Fibroblast of skin of right quadriceps (primary cell): ENCODE data around the gene DPP6.
"Not testable (repeated sequence)": the region's sequence is repeated elsewhere in the genome, so short reads cannot be mapped to it uniquely, and the experiment has no call there.

Source experiments
- DNase-seq: peaks from one replicate; pipeline ENCODE4 v3.0.0-alpha.2; 2013

Gene DPP6

DNA sequence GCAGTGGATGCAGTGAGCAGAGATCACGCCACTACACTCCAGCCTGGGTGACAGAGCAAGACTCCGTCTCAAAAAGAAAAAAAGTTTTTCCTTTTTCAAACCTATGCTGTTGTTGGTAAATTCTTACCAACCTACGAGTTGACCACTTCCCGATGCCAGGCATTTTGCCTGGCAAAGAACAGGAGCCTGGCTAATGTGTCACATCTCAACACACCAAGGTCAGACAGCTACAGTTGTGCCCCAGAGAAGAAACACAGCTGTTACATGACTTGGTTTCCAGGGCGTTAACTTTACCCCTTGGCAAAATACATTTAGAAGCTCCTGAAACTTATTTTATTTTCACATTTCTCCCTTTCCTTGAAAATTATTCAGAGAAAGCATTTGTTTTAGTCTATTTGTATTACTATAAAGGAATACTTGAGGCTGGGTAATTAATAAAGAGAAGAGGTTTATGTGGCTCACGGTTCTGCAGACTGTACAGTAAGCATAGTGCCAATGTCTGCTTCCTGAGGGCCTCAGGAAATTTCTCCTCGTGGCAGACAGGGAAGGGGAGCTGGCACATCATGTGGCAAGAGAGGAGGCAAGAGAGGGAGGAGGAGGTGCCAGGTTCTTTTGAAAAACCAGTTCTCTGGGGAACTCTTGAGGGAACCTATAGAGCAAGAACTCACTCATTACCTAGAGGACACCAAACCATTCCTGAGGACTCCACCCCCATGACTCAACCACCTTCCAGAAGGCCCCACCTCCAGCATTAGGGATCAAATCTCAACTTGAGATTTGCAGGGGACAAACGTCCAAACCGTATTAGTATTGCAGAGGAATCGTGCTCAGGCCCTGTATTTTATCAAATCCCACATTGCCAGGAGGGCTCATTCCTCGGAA, 867.4 kb downstream of the DPP6 start:
- DNase-seq = no peak

DNA sequence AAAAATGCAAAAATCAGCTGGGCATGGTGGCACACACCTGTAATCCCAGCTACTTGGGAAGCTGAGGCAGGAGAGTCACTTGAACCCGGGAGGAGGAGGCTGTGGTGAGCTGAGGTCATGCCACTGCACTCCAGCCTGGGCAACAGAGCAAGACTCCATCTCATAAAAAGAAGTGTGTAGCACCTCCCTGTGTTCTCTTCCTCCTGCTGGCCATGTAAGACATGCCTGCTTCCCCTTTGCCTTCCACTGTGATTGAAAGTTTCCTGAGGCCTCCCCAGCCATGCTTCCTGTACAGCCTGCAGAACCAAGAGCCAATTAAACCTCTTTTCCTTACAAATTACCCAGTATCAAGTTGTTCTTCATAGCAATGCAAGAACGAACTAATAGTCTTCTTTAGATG, 870.3 kb downstream of the DPP6 start:
- not testable (repeated sequence) for DNase-seq

DNA sequence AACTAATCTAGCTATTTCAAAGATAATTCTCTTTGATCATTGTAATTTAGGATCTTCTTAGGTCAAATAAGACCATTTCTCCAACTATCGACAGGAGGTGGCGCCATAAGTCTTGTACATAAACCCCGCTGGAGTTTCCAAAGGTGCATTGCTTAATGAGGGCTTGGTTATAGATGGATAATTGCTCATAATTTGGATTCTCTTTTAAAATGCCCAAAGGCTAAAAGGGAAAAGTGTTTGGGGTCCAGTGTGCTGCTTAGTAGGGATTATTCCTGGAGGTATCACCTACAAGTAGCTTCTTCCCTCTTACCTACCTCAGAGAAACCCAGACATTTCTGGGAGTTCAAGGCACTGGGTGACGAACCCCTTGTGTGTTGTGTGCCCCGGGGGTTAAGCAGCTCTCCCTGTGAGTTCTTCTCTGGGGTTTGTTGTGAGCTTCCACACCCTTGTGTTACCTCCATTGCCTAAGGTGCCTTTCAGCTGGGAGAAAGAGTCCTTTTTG, 875.5 kb downstream of the DPP6 start:
- peak; percentile 80 for DNase-seq

DNA sequence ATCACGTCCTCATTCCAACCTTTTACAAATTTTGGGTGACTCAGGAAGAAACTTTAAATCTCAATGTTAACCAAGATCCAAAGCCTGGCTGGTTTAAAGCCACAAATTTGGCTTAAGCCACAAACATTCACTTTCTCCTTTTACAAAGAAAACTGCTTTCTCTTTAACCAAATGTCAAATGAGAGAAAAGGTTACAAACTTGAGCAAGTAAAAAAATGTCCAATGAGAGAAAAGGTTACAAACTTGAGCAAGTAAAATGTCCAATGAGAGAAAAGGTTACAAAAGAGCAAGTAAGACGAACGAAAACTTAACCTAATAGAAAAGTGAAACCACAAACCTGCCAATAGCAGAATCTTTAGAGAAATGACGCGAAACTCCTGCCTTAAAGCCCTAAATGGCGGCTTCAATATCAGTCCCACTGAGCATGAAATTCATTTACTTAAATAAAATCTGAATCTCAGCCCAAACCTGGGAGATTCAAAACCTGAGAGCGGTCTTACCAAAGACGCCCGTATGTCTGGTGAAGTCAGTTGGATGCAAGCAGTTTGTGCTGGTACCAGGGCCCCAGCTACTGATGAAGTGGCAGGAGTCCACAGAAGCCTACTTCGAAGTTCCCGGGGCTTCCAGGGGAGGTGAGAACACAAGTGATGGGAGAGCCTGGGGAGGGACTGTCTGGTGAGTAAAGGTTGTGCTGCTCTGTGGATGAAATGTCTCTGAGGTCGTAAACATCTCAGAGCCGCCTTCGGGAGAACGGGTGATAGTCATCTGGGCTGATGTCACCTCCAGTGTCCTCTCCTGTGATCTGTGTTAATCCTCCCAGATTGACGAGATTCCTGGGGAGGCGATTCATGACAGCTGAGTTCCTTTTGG, 876.2 kb downstream of the DPP6 start:
- DNase-seq = peak; percentile 95

DNA sequence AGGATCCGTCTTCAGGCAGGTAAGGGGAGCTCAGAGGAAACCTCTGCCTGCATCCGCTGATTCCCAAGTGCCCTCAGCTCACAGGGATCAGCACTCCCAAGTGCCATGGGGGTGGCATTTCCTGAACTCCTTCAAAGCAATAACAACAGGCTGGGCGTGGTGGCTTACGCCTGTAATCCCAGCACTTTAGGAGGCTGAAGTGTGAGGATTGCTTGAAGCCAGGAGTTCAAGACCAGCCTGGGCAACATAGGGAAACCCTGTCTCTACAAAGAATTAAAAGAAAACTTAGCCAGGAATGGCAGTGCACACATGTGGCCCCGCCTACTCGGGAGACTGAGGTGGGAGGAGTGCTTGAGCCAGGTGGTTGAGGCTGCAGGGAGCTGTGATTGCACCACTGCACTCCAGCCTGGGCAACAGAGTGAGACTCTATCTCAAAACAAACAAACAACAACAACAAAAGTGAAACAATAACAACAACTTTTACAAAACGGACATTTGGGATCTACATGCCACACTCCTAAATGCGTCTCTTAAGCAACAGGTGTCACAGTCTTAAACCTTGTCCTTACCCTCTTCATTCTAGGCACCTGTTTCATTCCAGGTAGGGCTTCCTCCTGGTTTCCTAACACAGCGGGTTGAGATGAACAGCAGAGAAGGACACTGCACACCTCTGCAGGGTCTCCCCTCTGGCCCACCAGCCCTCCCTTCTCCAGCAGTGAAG, 877.0 kb downstream of the DPP6 start:
- no peak for DNase-seq

DNA sequence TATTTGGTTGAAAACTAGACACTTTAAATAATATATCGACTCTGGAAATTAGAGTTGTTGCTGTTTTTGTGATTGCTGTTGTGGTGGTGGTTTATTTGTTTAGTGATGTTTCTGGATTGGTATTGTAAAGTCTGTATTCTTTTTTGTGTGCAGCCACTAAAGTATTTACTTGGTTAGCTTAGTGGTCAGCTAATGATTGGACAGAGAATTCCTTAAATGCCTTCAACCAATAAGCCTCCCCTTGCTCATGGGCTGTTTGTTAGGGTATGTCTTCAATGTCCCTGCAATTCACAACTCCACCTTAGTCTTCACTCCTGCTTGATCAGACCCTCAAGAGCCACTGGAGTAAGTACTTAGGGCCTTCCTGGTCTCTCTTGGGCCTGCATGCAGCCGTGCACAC, 879.7 kb downstream of the DPP6 start:
- no peak for DNase-seq

DNA sequence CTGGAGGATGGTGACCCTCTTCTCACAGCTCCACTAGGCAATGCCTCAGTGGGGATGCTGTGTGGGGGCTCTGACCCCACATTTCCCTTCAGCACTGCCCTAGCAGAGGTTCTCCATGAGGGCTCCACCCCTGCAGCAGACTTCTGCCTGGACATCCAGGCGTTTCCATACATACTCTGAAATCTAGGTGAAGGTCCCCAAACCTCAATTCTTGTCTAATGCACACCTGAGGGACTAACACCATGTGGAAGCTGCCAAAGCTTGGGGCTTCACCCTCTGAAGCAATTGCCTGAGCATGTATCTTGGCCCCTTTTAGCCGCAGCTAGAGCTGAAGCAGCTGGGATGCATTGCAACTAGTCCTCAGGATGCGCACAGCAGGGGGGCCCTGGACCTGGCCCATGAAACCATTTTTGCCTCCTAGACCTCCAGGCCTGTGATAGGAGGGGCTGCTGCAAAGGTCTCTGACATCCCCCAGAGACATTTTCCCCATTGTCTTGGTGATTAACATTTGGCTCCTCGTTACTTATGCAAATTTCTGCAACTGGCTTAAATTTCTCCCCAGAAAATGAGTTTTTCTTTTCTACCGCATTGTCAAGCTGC, 882.3 kb downstream of the DPP6 start:
- DNase-seq = not testable (repeated sequence)

DNA sequence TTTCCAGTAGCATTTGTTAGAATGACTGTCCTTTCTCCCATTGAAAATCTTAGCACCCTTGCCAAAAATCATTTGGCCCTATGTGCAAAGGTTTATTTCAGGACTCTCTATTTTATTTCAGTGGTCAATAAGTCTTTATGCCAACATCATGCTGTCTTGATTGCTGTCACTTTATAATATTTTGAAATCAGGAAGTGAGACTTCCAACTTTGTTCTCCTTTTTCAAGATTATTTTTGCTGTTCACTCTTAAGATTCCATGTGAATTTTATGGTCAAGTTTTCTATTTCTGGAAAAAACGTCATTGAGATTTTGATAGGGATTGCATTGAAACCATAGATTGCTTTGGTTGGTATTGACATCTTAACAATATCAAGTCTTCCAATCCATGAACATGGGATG, 885.6 kb downstream of the DPP6 start:
- no peak for DNase-seq

DNA sequence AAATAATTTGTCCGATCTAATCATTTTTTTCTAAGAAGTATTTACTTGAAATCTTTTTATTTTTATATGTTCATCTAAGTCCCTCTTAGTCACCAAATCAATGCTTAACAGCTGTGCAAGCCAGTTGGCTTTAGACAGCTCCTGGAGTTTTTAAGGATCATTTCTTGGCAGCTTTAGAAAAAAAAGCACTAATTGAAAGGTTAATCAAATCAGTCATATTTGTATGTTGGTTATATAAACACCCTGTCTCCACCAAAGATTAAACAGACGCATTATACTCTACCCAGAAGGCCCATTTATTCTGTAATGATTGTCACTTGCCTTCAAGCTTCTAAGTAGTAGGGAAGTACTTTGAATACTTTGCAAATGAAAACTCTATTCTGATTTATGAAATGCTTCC, 890.5 kb downstream of the DPP6 start:
- DNase-seq = no peak
